H1 (cell line): Measurements from ENCODE around the gene PROM2. TPM values are rescaled to one million over a fixed set of nuclear protein-coding genes. Genes with fewer than 3 reads are reported as not detected.

ENCODE experiments used
- CTCF ChIA-PET: fragments of 300-600 bp; sonication (Branson Sonifier 250); formaldehyde crosslinking; loops from one replicate; lab custom pipeline; 2021; ENCODE audit not compliant: partially characterized antibody; lab: Charles Lee
- POLR2A ChIA-PET: fragments of 300-600 bp; sonication (Branson Sonifier 250); formaldehyde crosslinking; loops from one replicate; lab custom pipeline; 2021; ENCODE audit warnings: inconsistent platforms; ENCODE audit not compliant: partially characterized antibody; lab: Charles Lee
- DNase-seq, 2 experiments: peaks; one replicate each; pipeline versions ENCODE4 v3.0.0 to v3.0.0-alpha.2; 2010 to 2022; ENCODE audit warnings: low spot score in 2 of 2, low read depth in 1 of 2, mixed read lengths in 1 of 2
- FAIRE-seq: peaks from 2 replicates; lab custom pipeline; 2011; peaks lifted over from hg19 to GRCh38; lab: Jason Lieb, UNC
- H2AFZ ChIP-seq: 2 replicates; pipeline ENCODE4 v1.8.1; 2012; ENCODE audit warnings: low read length, inconsistent platforms
- H2AK5ac ChIP-seq: 2 replicates; pipeline ENCODE4 v1.6.1; 2013; ENCODE audit warnings: low read depth, low read length
- H2BK120ac ChIP-seq: replicated peaks from 2 replicates; pipeline ENCODE3; 2013; ENCODE audit warnings: low read depth, low read length, inconsistent platforms
- H2BK12ac ChIP-seq: 2 replicates; pipeline ENCODE4 v1.6.1; 2013; ENCODE audit warnings: low read depth, low read length
- H2BK15ac ChIP-seq: 2 replicates; pipeline ENCODE4 v1.6.1; 2013; ENCODE audit warnings: low read length
- H2BK20ac ChIP-seq: 2 replicates; pipeline ENCODE4 v1.6.1; 2013; ENCODE audit warnings: low read length
- H2BK5ac ChIP-seq: 2 replicates; pipeline ENCODE4 v1.6.1; 2013; ENCODE audit warnings: low read depth, low read length
- H3K14ac ChIP-seq: 2 replicates; pipeline ENCODE4 v1.6.1; 2013; ENCODE audit warnings: inconsistent platforms; ENCODE audit not compliant: insufficient read length
- H3K18ac ChIP-seq: 2 replicates; pipeline ENCODE4 v1.6.1; 2013; ENCODE audit warnings: low read length; ENCODE audit errors: extremely low read depth
- H3K23ac ChIP-seq: 2 replicates; pipeline ENCODE4 v1.6.1; 2013; ENCODE audit warnings: inconsistent platforms; ENCODE audit not compliant: insufficient read length
- H3K23me2 ChIP-seq: 2 replicates; pipeline ENCODE4 v1.6.1; 2013; ENCODE audit warnings: low read depth, low read length
- H3K27ac ChIP-seq: 2 replicates; pipeline ENCODE4 v1.6.1; 2011; ENCODE audit warnings: low read depth, low read length, inconsistent platforms
- H3K27me3 ChIP-seq, 4 experiments: replicated peaks in 1 of 4; 1 replicate in 1 of 4; 2 replicates in 3 of 4; pipeline versions ENCODE4 v1.6.1 to v1.8.1; 2011 to 2013; ENCODE audit warnings: low read length in 3 of 4, mild to moderate bottlenecking in 3 of 4, inconsistent platforms in 2 of 4, mixed read lengths in 2 of 4, moderate library complexity in 1 of 4; ENCODE audit not compliant: control insufficient read depth in 3 of 4, insufficient read depth in 3 of 4; ENCODE audit errors: extremely low read depth in 1 of 4
- H3K36me3 ChIP-seq, 4 experiments: 2 replicates each; pipeline versions ENCODE4 v1.6.1 to v1.8.1; 2011 to 2013; ENCODE audit warnings: mild to moderate bottlenecking in 4 of 4, low read length in 3 of 4, moderate library complexity in 2 of 4, control low read depth in 1 of 4, inconsistent platforms in 1 of 4; ENCODE audit not compliant: insufficient read depth in 4 of 4, control insufficient read depth in 2 of 4
- H3K4ac ChIP-seq: replicated peaks from 2 replicates; pipeline ENCODE3; 2013; ENCODE audit warnings: low read length, low read depth, mixed read lengths, inconsistent platforms; ENCODE audit not compliant: insufficient read length
- H3K4me1 ChIP-seq, 4 experiments: replicated peaks in 1 of 4; 1 replicate in 1 of 4; 2 replicates in 3 of 4; pipeline versions ENCODE4 v1.6.1 to v1.8.1; 2011 to 2013; ENCODE audit warnings: low read length in 3 of 4, inconsistent platforms in 2 of 4, mixed read lengths in 1 of 4; ENCODE audit not compliant: insufficient read depth in 4 of 4, control insufficient read depth in 3 of 4
- H3K4me2 ChIP-seq, 2 experiments: 2 replicates each; pipeline versions ENCODE4 v1.6.1 to v1.8.1; 2011 to 2013; ENCODE audit warnings: low read depth in 2 of 2, low read length in 2 of 2, control low read depth in 1 of 2, inconsistent platforms in 1 of 2, mild to moderate bottlenecking in 1 of 2; ENCODE audit not compliant: insufficient read depth in 1 of 2
- H3K4me3 ChIP-seq, 4 experiments: fragments of 200-600, 300-600 bp in 1 of 4; sonication (generic), shearing (Covaris generic), sonication (Bioruptor Twin) in 1 of 4; 2 replicates each; pipeline versions ENCODE4 v1.5.1 to v1.8.1; 2011 to 2016; ENCODE audit warnings: low read length in 4 of 4, low read depth in 3 of 4, control low read depth in 2 of 4, inconsistent platforms in 2 of 4, mild to moderate bottlenecking in 2 of 4, mixed read lengths in 1 of 4, moderate library complexity in 1 of 4; ENCODE audit not compliant: insufficient read depth in 2 of 4; ENCODE audit errors: extremely low read depth in 1 of 4
- H3K56ac ChIP-seq: replicated peaks from 2 replicates; pipeline ENCODE3; 2013; ENCODE audit warnings: low read depth, mild to moderate bottlenecking, mixed read lengths, low read length, inconsistent platforms; ENCODE audit not compliant: insufficient read length
- H3K79me1 ChIP-seq: 2 replicates; pipeline ENCODE4 v1.6.1; 2013; ENCODE audit warnings: low read depth, low read length, control low read depth
- H3K79me2 ChIP-seq, 2 experiments: 2 replicates each; pipeline versions ENCODE4 v1.6.1 to v1.8.1; 2012 to 2013; ENCODE audit warnings: low read length in 2 of 2, mild to moderate bottlenecking in 2 of 2, inconsistent platforms in 1 of 2; ENCODE audit not compliant: insufficient read depth in 2 of 2, control insufficient read depth in 1 of 2
- H3K9ac ChIP-seq, 4 experiments: replicated peaks in 1 of 4; 1 replicate in 1 of 4; 2 replicates in 3 of 4; pipeline versions ENCODE4 v1.6.1 to v1.8.1; 2011 to 2013; ENCODE audit warnings: low read depth in 3 of 4, low read length in 3 of 4, control low read depth in 2 of 4, mild to moderate bottlenecking in 2 of 4, moderate library complexity in 2 of 4, inconsistent platforms in 1 of 4; ENCODE audit errors: extremely low read depth in 1 of 4
- H3K9me3 ChIP-seq, 2 experiments: 2 replicates each; pipeline versions ENCODE4 v1.6.1 to v1.8.1; 2012 to 2013; ENCODE audit warnings: mild to moderate bottlenecking in 2 of 2, moderate library complexity in 2 of 2, control low read depth in 1 of 2, inconsistent platforms in 1 of 2, low read depth in 1 of 2, low read length in 1 of 2, mixed read lengths in 1 of 2; ENCODE audit not compliant: insufficient read depth in 2 of 2
- H4K20me1 ChIP-seq, 2 experiments: replicated peaks in 1 of 2; 2 replicates each; pipeline versions ENCODE3 to v1.8.1; 2011 to 2013; ENCODE audit warnings: inconsistent platforms in 2 of 2, low read length in 2 of 2, mild to moderate bottlenecking in 1 of 2; ENCODE audit not compliant: insufficient read depth in 2 of 2, control insufficient read depth in 1 of 2
- H4K5ac ChIP-seq: 2 replicates; pipeline ENCODE4 v1.6.1; 2013; ENCODE audit warnings: low read length, low read depth, mixed read lengths, inconsistent platforms; ENCODE audit not compliant: insufficient read length
- H4K8ac ChIP-seq: 2 replicates; pipeline ENCODE4 v1.8.0; 2013; ENCODE audit warnings: mild to moderate bottlenecking, moderate library complexity, low read length, inconsistent platforms; ENCODE audit not compliant: insufficient read depth; ENCODE audit errors: extremely low read depth
- H4K91ac ChIP-seq: replicated peaks from 2 replicates; pipeline ENCODE3; 2013; ENCODE audit warnings: low read length, mixed read lengths, inconsistent platforms; ENCODE audit not compliant: insufficient read length
- BCL11A ChIP-seq, 2 experiments: IDR thresholded peaks; one replicate each; pipeline ENCODE4 v1.6.1; 2011; ENCODE audit warnings: low read depth in 2 of 2, low read length in 2 of 2, mild to moderate bottlenecking in 2 of 2
- CTBP2 ChIP-seq: IDR thresholded peaks from 2 replicates; pipeline ENCODE4 v1.7.0; 2011; ENCODE audit warnings: borderline replicate concordance, mild to moderate bottlenecking, moderate library complexity, mixed read lengths, low read length; ENCODE audit not compliant: insufficient read depth, insufficient read length
- HDAC6 ChIP-seq: IDR thresholded peaks from one replicate; pipeline ENCODE4 v1.7.1; 2012; ENCODE audit warnings: low read depth, mild to moderate bottlenecking, inconsistent platforms, low read length, moderate library complexity
- JUN ChIP-seq: IDR thresholded peaks from 2 replicates; pipeline ENCODE4 v1.6.1; 2011; ENCODE audit warnings: low read depth, mild to moderate bottlenecking, improper control_type of control experiment, low read length
- RAD21 ChIP-seq, 2 experiments: IDR thresholded peaks in 1 of 2; conservative IDR thresholded peaks in 1 of 2; 2 replicates each; pipeline ENCODE4 v1.6.1; 2011; ENCODE audit warnings: low read depth in 2 of 2, low read length in 2 of 2, improper control_type of control experiment in 1 of 2, inconsistent platforms in 1 of 2, mild to moderate bottlenecking in 1 of 2, moderate library complexity in 1 of 2
- RBBP5 ChIP-seq: IDR thresholded peaks from 2 replicates; pipeline ENCODE4 v1.7.1; 2012; ENCODE audit warnings: low read depth, mild to moderate bottlenecking, inconsistent platforms, low read length, moderate library complexity, borderline replicate concordance
- TEAD4 ChIP-seq: IDR thresholded peaks from 2 replicates; pipeline ENCODE4 v1.6.1; 2012; ENCODE audit warnings: low read depth, low read length, inconsistent platforms, mixed read lengths
- YY1 ChIP-seq: IDR thresholded peaks from 2 replicates; pipeline ENCODE4 v1.6.1; 2011; ENCODE audit warnings: low read depth, mild to moderate bottlenecking, low read length
- WGBS, 2 experiments: shearing (Covaris generic) in 1 of 2; methylation state at CpG; one replicate each; pipeline versions ENCODE4 v1.1.6 to v1.1.7; 2013 to 2015; ENCODE audit warnings: low lambda C conversion rate in 2 of 2, mixed read lengths in 2 of 2, inconsistent platforms in 1 of 2, low coverage in 1 of 2, missing lambda C conversion rate in 1 of 2; ENCODE audit not compliant: insufficient replicate concordance in 2 of 2, insufficient coverage in 1 of 2, insufficient read length in 1 of 2; ENCODE audit errors: extremely low coverage in 1 of 2, missing lambda C conversion rate in 1 of 2; 5-methylcytosine and 5-hydroxymethylcytosine counted together
- polyA plus RNA-seq, 7 experiments: library from polyadenylated mRNA; depleted of rRNA in 3 of 7; stranded (reverse) in 5 of 7; unstranded in 2 of 7; fragments of >200 nt in 5 of 7; fragments of 200-250 nt in 2 of 7; gene quantifications; 1 replicate in 5 of 7; 2 replicates in 1 of 7; 4 replicates in 1 of 7; pipeline versions ENCODE4 v1.2.1 to v1.2.3, GENCODE V29; 2011 to 2013; ENCODE audit warnings: missing spikeins in 2 of 7, mixed read lengths in 2 of 7
- total RNA-seq: library from RNA; stranded (reverse); fragmentation: NEBNext Ultra II Directional; extraction: Animal tissue kit (Norgen Biotek cat#: 25700); gene quantifications from 2 replicates; pipeline ENCODE4 v1.2.1, GENCODE V29; 2021

The PROM2 gene
- total and polyA plus RNA-seq, 2 of the 8 experiments (the other 6 are each of a cell fraction or from before 2014, with no cell fraction given), result 1.6 to 3.8 TPM

DNA sequence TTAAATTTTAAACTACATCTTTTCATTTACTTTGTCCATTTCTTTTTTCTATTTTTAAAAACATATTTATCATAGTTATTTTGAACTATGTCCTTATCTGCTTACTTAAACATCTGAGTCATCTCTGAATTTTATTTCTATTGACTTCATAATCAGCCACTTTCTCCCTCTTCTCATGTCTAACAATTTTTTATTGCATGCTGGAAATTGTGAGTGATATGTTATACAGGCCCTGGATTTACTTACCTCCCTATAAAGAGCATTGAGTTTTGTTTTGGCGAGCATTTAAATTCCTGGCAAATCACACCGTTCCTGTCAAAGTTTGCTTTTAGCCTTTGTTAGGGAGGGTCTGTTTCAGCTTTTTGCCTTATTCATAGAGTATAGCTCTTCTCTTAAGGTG lies 62.2 kb downstream of the PROM2 start:
- no peaks in the 10 kb centered on the region for H3K4me1 ChIP-seq
- no peak overlapping the region for H4K91ac ChIP-seq
- H3K9me3 ChIP-seq, result peaks cover 74 to 93% of the 10 kb centered on the region in 2 experiments
- H3K23me2 ChIP-seq, result no peaks in the 10 kb centered on the region
- FAIRE-seq (no peak), DNase-seq (no peak)
- TF ChIP-seq YY1 (no peak), RBBP5 (no peak), JUN (no peak), TEAD4 (no peak), BCL11A (IDR thresholded peaks at IDR 0.05; ENCODE audit: low read depth in 2 of 2, low read length in 2 of 2) (no peak), HDAC6 (no peak), CTBP2 (no peak), RAD21 (IDR thresholded peaks at IDR 0.05 in 1 of 2, conservative IDR thresholded peaks at IDR 0.05 in 1 of 2; ENCODE audit: low read depth in 2 of 2, low read length in 2 of 2) (no peak)
- no peak overlapping the region for H3K18ac ChIP-seq
- no peak overlapping the region for H2BK20ac ChIP-seq
- H4K20me1 ChIP-seq, result no peaks in the 10 kb centered on the region
- no peak overlapping the region for H3K56ac ChIP-seq
- no peaks in the 10 kb centered on the region for H3K79me1 ChIP-seq
- H3K4ac ChIP-seq, result no peak overlapping the region
- H3K9ac ChIP-seq, result no peak overlapping the region
- POLR2A ChIA-PET, result no interaction called here
- H2BK5ac ChIP-seq, result no peak overlapping the region
- no peak overlapping the region for H3K4me3 ChIP-seq
- H2BK15ac ChIP-seq, result no peak overlapping the region
- H4K5ac ChIP-seq, result no peak overlapping the region
- no peak overlapping the region for H3K14ac ChIP-seq
- H2BK12ac ChIP-seq, result no peak overlapping the region
- no peaks in the 10 kb centered on the region for H3K79me2 ChIP-seq
- H3K36me3 ChIP-seq, result no peaks in the 10 kb centered on the region; a peak in 1 of 8 replicates
- 78% methylated on average over 2 of the region's 2 CpGs; no CpG with 5 or more reads in 1 of the 2 experiments for WGBS, 2 experiments
- no peak overlapping the region for H4K8ac ChIP-seq
- CTCF ChIA-PET, result interaction anchor here (1.3 kb wide), 1 partner anchor 8 kb away, joined by 3 read pairs; no protein-coding TSS in a partner anchor
- H3K27ac ChIP-seq, result no peak overlapping the region
- H2AK5ac ChIP-seq, result no peak overlapping the region
- no peak overlapping the region for H3K23ac ChIP-seq
- H3K27me3 ChIP-seq, result no peaks in the 10 kb centered on the region; a peak in 1 of 7 replicates
- no peak overlapping the region for H2BK120ac ChIP-seq
- H2AFZ ChIP-seq, result no peak overlapping the region
- no peak overlapping the region for H3K4me2 ChIP-seq
